MCF 10A (cell line): Measurements from ENCODE around the gene ZNF664. TPM values are rescaled to one million over a fixed set of nuclear protein-coding genes. Genes with fewer than 3 reads are reported as not detected.

Experiments
- BruUV-seq: library from RNA; stranded (reverse); fragments of 400-500 nt; replicated peaks from 2 replicates; lab custom pipeline; 2021; lab: Mats Ljungman, UMichigan
- CTCF ChIA-PET: fragments of 300-600 bp; sonication (Branson Sonifier 250); formaldehyde crosslinking; extraction: SDS; loops from one replicate; lab custom pipeline; 2021; ENCODE audit warnings: antibody characterized with exemption, inconsistent platforms; lab: Yijun Ruan, JAX
- POLR2A ChIA-PET: fragments of 300-600, 350-650 bp; sonication (Branson Sonifier 250); formaldehyde crosslinking; extraction: SDS; loops from one replicate; lab custom pipeline; 2020; ENCODE audit warnings: antibody characterized with exemption, inconsistent platforms; lab: Yijun Ruan, JAX
- DNase-seq: peaks from one replicate; pipeline ENCODE4 v3.0.0-alpha.2; 2018; ENCODE audit not compliant: unreplicated experiment
- H3K27ac Mint-ChIP-seq: one replicate; pipeline ENCODE4 v1.8.0; 2022; ENCODE audit warnings: mild to moderate bottlenecking, low read depth, mixed read lengths; ENCODE audit not compliant: unreplicated experiment
- H3K27me3 Mint-ChIP-seq: one replicate; pipeline ENCODE4 v1.8.0; 2022; ENCODE audit warnings: mixed read lengths; ENCODE audit not compliant: insufficient read depth, unreplicated experiment
- H3K36me3 Mint-ChIP-seq: one replicate; pipeline ENCODE4 v1.8.0; 2022; ENCODE audit warnings: mild to moderate bottlenecking, moderate library complexity, mixed read lengths; ENCODE audit not compliant: insufficient read depth, unreplicated experiment
- H3K4me1 Mint-ChIP-seq: one replicate; pipeline ENCODE4 v1.8.0; 2022; ENCODE audit warnings: mixed read lengths; ENCODE audit not compliant: insufficient read depth, unreplicated experiment
- H3K4me3 Mint-ChIP-seq: one replicate; pipeline ENCODE4 v1.8.0; 2022; ENCODE audit warnings: mild to moderate bottlenecking, moderate library complexity, mixed read lengths; ENCODE audit not compliant: unreplicated experiment
- H3K9me3 Mint-ChIP-seq: one replicate; pipeline ENCODE4 v1.8.0; 2022; ENCODE audit warnings: mixed read lengths; ENCODE audit not compliant: unreplicated experiment
- intact Hi-C: fragments of 100-400 bp; cut with micrococcal nuclease; formaldehyde crosslinking; loops from 2 replicates; pipeline ENCODE4 v1.14.1; 2022
- total RNA-seq: library from RNA; stranded (reverse); gene quantifications from 2 replicates; pipeline ENCODE4 v1.2.3, GENCODE V29; 2022
- TF ChIP-seq, protein P1 (sequence below): fragments of 200-600 bp; IDR thresholded peaks from one replicate; pipeline ENCODE4 v1.8.0; 2022; ENCODE audit warnings: antibody characterized with exemption, mild to moderate bottlenecking; ENCODE audit not compliant: unreplicated experiment

Gene ZNF664
- total RNA-seq, 1 experiment from 2014 or later = 123 TPM

- Mint-ChIP-seq H3K27ac (no peak overlapping the region), H3K27me3 (no peaks in the 10 kb centered on the region), H3K4me3 (no peak overlapping the region), H3K9me3 (no peaks in the 10 kb centered on the region), H3K4me1 (no peaks in the 10 kb centered on the region), H3K36me3 (no peaks in the 10 kb centered on the region)
- intact Hi-C loops = no loop called here
- ChIA-PET CTCF (no interaction called here), POLR2A (no interaction called here)
- no TSS peak for BruUV-seq
- TF ChIP-seq, protein P1, sequence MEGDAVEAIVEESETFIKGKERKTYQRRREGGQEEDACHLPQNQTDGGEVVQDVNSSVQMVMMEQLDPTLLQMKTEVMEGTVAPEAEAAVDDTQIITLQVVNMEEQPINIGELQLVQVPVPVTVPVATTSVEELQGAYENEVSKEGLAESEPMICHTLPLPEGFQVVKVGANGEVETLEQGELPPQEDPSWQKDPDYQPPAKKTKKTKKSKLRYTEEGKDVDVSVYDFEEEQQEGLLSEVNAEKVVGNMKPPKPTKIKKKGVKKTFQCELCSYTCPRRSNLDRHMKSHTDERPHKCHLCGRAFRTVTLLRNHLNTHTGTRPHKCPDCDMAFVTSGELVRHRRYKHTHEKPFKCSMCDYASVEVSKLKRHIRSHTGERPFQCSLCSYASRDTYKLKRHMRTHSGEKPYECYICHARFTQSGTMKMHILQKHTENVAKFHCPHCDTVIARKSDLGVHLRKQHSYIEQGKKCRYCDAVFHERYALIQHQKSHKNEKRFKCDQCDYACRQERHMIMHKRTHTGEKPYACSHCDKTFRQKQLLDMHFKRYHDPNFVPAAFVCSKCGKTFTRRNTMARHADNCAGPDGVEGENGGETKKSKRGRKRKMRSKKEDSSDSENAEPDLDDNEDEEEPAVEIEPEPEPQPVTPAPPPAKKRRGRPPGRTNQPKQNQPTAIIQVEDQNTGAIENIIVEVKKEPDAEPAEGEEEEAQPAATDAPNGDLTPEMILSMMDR = no peak
- no peak for DNase-seq
These were observed 24.6 kb upstream of the ZNF664 start for GRCh38 chr12:123948401-123948795.

DNA sequence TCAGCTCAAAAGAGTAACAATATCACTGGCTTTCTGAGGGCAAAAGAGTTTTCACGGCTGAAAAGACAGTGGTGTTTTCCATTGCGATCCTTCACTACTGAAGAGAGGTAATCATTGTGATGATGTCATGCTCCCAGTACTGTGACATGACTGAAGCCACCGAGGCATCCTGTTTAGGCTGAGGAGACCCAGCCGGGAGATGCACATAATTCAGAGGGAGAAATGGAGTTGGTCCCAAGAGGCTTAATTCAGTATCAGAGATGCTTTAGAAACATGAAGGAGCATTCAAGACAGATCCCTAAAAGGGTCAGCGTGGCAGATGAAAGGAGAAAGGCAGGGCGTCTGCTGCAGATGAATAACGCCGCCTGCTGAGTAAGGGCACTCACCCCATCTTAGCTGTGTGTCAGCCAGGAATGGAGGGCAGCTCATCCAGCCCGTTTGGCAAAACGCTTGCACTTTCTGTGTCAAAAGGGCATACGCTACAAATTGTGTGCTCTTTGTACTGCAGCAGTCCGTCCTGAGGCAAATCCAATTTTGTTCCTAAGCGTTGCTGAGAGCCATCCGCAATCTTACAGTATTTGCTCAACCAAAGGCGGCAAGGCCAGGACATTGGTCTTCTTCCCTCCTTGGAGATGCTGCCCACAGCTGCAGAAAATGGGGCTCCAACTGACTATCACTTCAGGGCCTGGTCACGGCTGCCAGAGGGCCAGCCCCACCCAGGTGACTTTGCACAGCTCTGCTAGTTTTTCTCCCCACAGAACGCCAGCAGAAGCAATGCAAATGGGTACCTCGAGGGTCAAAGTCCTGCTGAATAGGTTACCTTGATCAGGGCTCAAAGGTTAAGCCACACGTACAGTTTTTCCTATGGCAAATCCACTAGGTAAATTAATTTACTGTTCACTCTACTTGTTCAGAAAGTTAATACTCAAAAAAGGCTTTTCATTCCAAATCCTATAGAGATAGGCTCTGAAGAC is 23.9 kb upstream of the ZNF664 start:
- intact Hi-C loops = no loop called here
- DNase-seq = no peak
- Mint-ChIP-seq H3K4me1 (no peaks in the 10 kb centered on the region), H3K27ac (no peak overlapping the region), H3K4me3 (no peak overlapping the region), H3K9me3 (no peaks in the 10 kb centered on the region), H3K36me3 (no peaks in the 10 kb centered on the region), H3K27me3 (no peaks in the 10 kb centered on the region)
- no TSS peak for BruUV-seq
- CTCF ChIA-PET = no interaction called here
- POLR2A ChIA-PET = no interaction called here
- TF ChIP-seq, protein P1 = no peak

GRCh38 chr12:123949770-123950165 is 23.2 kb upstream of the ZNF664 start:
- CTCF ChIA-PET = interaction anchor here (1.4 kb wide), 1 partner anchor 9 kb away, joined by 3 read pairs; no protein-coding TSS in a partner anchor
- POLR2A ChIA-PET = no interaction called here
- TF ChIP-seq, protein P1 = no peak
- intact Hi-C loops = no loop called here
- H3K4me3 Mint-ChIP-seq = no peak overlapping the region
- no peak overlapping the region for H3K27ac Mint-ChIP-seq
- no peaks in the 10 kb centered on the region for H3K27me3 Mint-ChIP-seq
- DNase-seq = no peak
- no peaks in the 10 kb centered on the region for H3K4me1 Mint-ChIP-seq
- no peaks in the 10 kb centered on the region for H3K36me3 Mint-ChIP-seq
- no peaks in the 10 kb centered on the region for H3K9me3 Mint-ChIP-seq
- BruUV-seq = no TSS peak

- Mint-ChIP-seq H3K27ac (no peak overlapping the region), H3K4me1 (no peaks in the 10 kb centered on the region), H3K27me3 (no peaks in the 10 kb centered on the region), H3K36me3 (no peaks in the 10 kb centered on the region), H3K9me3 (no peaks in the 10 kb centered on the region), H3K4me3 (no peak overlapping the region)
- TF ChIP-seq, protein P1 = no peak
- POLR2A ChIA-PET = no interaction called here
- intact Hi-C loops = no loop called here
- DNase-seq = no peak
- BruUV-seq = no TSS peak
- CTCF ChIA-PET = interaction anchor here (0.7 to 1.4 kb wide), 2 partner anchors 8 to 21 kb away, joined by 3 to 6 read pairs; no protein-coding TSS in a partner anchor
These were observed 22.3 kb upstream of the ZNF664 start for GRCh38 chr12:123950476-123951349.
